GM21423 (cell line): ENCODE results near the gene ADM2.

ENCODE experiments used
- ATAC-seq: cut with Tn5 transposase; IDR thresholded peaks from one replicate; pipeline ENCODE4 v1.9.1; 2021; ENCODE audit warnings: mild to moderate bottlenecking, moderate library complexity; ENCODE audit not compliant: unreplicated experiment

The ADM2 gene

GRCh38 chr22:50445071-50445879 is 36.1 kb upstream of the ADM2 start:
- no peak for ATAC-seq

DNA sequence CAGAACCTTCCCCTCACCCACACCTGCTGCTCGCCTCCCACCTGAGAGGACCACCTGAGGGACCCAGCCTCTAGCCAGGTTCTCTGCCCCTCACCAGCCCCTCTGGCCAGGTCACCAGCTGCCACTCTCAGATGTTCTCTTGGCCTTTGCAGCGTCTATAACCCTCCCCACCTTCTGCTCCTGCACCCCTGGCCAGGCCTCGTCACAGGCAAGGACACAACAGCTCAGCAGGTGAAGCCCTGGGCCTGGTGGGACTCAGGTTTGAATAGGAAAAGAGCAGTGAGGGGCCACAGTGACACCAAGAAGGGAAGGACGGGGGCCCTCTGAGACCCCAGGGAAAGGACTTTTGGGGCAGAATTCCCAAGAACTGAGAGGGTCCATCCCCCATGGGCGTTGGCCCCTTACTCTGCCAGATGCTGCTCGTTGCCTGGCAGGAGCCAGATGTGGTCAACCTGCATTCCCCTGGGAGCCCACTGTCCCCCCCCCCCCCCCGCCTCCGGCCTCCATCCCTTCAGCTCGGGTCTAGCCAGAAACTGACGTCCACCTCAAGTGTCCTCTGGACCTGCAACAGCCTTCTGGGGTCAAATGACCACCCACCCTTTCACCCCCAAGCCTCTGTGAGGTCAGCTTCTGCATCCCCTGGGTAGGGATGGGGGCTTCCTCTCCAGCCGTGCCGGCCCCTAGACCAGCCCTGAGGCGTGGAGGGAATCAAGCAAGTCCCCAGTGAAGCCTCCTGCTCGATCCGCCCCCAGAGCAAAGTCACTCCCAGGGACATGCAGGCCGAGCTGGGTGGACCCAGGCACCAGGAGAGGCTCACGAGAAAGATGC is 35.2 kb upstream of the ADM2 start:
- no peak for ATAC-seq

GRCh38 chr22:50446708-50447575 is 34.4 kb upstream of the ADM2 start:
- no peak for ATAC-seq

- ATAC-seq = no peak
These were observed 33.5 kb upstream of the ADM2 start for GRCh38 chr22:50447576-50448551.

GRCh38 chr22:50452649-50453048 is 28.7 kb upstream of the ADM2 start:
- no peak for ATAC-seq

- no peak for ATAC-seq
These were observed 26.7 kb upstream of the ADM2 start for GRCh38 chr22:50454556-50455075.

GRCh38 chr22:50455201-50455600 is 26.1 kb upstream of the ADM2 start:
- no peak for ATAC-seq

GRCh38 chr22:50456026-50456425 is 25.3 kb upstream of the ADM2 start:
- no peak for ATAC-seq

GRCh38 chr22:50456466-50457234 is 24.7 kb upstream of the ADM2 start:
- ATAC-seq = no peak

GRCh38 chr22:50459016-50459415 is 22.3 kb upstream of the ADM2 start:
- no peak for ATAC-seq

DNA sequence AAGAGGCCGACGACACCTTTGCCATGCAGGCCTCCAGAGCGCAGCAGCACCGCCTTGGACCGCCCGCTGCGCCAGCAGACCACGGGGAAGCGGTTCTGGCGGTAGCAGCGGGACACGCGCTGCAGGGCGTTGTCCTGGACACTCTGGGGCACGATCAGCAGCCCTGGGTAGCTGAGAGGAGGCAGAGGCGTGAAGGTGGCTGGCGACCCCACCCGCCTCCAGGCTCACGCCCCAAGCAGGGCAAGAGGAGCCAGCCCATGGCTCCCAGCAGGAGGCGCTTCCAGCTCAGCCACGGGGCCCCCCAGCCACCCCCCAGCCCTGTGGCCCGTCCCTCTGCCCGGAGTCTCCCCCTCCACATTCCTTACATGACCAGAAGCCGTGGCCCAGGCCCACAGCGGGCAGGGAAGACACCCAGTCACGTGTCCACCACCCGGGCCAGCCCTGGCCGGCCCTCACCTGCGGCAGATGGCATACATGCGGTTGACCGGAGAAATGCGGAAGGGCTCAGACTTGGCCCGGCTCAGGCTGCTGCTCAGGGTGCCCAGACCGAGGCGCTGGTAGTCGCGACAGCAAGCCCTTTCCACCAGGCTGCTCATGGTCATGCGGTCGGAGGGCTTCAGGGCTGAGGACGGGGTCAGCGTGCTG is 21.7 kb upstream of the ADM2 start:
- ATAC-seq = no peak

GRCh38 chr22:50460938-50461337 is 20.4 kb upstream of the ADM2 start:
- no peak for ATAC-seq

DNA sequence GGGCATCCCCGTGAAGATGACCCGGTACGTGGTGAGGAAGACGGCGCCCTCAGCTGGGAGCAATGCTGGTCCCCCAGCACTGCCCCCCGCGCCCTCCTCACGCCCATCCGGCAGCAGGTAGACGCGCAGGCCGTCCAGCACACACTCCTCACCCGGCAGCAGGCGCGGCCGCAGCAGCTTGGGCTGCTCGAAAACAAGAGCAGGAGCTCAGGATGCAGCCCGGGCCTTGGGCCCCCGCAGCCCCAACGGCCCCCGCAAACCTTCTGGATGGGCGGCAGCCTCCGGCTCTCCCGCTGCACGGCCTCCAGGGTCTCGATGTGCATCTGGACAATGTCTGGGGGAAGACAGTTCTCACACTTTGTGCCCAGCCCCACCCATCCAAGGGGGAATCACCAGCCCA is 19.8 kb upstream of the ADM2 start:
- no peak for ATAC-seq

DNA sequence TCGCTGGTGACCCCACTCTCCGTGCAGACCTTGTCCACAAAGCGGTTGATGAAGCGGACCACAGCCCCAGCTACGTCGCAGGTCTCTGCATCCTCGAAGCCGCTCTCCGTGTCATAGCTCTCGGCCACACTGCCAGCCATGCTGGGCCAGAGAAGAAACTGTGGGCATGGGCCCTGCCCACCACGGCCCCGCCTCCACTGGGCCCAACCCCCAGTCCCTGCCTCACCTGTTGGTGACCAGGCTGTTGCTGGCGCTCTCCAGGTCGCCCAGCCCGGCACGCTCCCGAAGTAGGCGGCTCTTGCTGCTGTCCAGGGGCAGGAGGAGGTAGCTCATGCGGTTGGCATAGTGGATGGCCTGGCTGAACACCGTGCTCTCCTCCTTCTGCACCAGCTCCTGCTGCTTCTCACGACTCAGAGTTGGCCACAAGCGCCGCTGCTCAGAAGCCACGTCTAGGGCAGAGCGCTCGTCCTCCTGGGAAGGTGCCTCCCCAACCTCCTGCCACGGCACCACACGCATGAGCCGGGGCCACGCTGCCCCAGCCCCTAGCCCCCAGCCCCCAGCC is 19.3 kb upstream of the ADM2 start:
- no peak for ATAC-seq

GRCh38 chr22:50463188-50463900 is 18.0 kb upstream of the ADM2 start:
- no peak for ATAC-seq

DNA sequence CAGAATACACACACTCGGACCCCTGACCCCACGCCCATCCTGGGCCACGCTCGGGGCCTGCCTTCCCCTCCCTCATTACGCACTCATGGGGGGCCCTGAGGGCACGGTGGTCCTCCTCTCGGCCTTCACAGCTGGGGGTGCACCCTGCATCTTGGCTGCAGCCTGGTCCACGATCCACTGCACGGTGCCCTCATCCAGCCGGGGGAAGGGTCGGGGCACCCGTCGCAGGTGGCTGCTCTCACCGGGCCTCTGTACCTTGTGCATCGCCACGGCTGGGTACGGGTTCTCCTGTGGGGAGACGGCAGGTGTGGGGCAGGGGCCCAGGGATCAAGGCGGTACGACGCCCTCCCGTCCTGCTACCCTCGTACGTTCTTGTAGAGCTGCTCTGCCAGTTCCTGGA is 16.9 kb upstream of the ADM2 start:
- no peak for ATAC-seq

- no peak for ATAC-seq
These were observed 16.0 kb upstream of the ADM2 start for GRCh38 chr22:50465066-50465930.
